ENCODE measurements around the gene TBXAS1. TPM values are rescaled to one million over a fixed set of nuclear protein-coding genes. Genes with fewer than 3 reads are reported as not detected.

TBXAS1 gene
- total RNA-seq, 4 donors from 2014 or later, result 9.8 to 31.3 (median 13.5) TPM

DNA sequence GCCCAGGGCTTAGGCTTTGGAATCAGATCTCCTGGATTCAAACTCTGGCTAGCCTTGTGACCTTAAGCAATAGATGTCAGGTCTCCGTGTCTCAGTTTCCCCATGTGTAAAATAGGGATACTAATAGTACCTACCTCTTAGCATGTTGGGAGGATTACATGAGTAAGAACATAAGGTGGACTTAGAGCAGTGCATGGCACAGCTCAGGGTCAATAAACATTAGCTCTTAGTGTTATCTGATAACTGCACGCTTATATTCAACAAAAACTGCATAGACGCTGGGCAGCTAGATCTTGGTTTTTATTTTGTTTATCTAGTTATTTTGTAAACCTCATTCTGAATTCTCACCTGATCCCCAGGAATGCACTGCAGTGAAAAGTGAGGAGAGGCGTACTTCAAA is 17.2 kb downstream of the TBXAS1 start:
- H3K36me3 ChIP-seq, result no peaks in the 10 kb centered on the region
- H3K4me1 ChIP-seq, result no peaks in the 10 kb centered on the region
- H3K27ac ChIP-seq (replicated peaks in 1 of 4), result no peak overlapping the region
- no peaks in the 10 kb centered on the region for H3K9me3 ChIP-seq
- TF ChIP-seq EP300 (IDR thresholded peaks at IDR 0.05) (no peak), POLR2A (IDR thresholded peaks at IDR 0.05; ENCODE audit: low read depth) (no peak), POLR2AphosphoS5 (IDR thresholded peaks at IDR 0.05) (no peak)
- TF ChIP-seq, protein P1, sequence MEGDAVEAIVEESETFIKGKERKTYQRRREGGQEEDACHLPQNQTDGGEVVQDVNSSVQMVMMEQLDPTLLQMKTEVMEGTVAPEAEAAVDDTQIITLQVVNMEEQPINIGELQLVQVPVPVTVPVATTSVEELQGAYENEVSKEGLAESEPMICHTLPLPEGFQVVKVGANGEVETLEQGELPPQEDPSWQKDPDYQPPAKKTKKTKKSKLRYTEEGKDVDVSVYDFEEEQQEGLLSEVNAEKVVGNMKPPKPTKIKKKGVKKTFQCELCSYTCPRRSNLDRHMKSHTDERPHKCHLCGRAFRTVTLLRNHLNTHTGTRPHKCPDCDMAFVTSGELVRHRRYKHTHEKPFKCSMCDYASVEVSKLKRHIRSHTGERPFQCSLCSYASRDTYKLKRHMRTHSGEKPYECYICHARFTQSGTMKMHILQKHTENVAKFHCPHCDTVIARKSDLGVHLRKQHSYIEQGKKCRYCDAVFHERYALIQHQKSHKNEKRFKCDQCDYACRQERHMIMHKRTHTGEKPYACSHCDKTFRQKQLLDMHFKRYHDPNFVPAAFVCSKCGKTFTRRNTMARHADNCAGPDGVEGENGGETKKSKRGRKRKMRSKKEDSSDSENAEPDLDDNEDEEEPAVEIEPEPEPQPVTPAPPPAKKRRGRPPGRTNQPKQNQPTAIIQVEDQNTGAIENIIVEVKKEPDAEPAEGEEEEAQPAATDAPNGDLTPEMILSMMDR (IDR thresholded peaks at IDR 0.05), result no peak
- no peak overlapping the region for H3K4me3 ChIP-seq
- WGBS, result 86% methylated on average over 4 of the region's 4 CpGs
- intact Hi-C loops (cut with DNase I), result no loop called here
- DNase-seq (ENCODE audit: extremely low spot score), result no peak
- H3K27me3 ChIP-seq, result no peaks in the 10 kb centered on the region

DNA sequence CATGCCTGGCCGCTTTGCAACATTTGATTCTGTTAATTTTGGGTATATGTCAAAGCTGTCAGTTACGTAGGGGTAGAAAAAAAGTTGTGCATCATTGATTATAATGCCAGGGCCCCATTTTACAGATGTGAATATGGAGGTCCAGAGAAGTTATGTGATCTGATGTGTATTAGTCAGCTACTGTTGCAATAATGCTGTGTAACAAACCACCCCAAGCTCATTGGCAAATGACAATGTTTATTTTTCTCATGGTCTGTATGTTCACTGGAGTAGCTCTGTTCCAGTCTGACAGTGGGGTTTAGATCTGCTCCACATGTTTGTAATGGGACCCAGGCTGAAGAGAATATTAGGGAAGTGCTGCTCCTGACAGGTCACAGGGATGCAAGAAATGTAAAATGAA is 19.2 kb downstream of the TBXAS1 start:
- 94% methylated on average over 2 of the region's 2 CpGs for WGBS
- H3K4me1 ChIP-seq, result peaks cover 3 to 19% (median 8%) of the 10 kb centered on the region in 4 donors
- no peak overlapping the region for H3K4me3 ChIP-seq
- H3K9me3 ChIP-seq, result no peaks in the 10 kb centered on the region
- DNase-seq (ENCODE audit: extremely low spot score), result no peak
- TF ChIP-seq EP300 (IDR thresholded peaks at IDR 0.05) (no peak), POLR2A (IDR thresholded peaks at IDR 0.05; ENCODE audit: low read depth) (no peak), POLR2AphosphoS5 (IDR thresholded peaks at IDR 0.05) (no peak)
- TF ChIP-seq, protein P1 (IDR thresholded peaks at IDR 0.05), result no peak
- intact Hi-C loops (cut with DNase I), result no loop called here
- H3K36me3 ChIP-seq, result no peaks in the 10 kb centered on the region
- no peak overlapping the region for H3K27ac ChIP-seq (replicated peaks in 1 of 4)
- H3K27me3 ChIP-seq, result no peaks in the 10 kb centered on the region

DNA sequence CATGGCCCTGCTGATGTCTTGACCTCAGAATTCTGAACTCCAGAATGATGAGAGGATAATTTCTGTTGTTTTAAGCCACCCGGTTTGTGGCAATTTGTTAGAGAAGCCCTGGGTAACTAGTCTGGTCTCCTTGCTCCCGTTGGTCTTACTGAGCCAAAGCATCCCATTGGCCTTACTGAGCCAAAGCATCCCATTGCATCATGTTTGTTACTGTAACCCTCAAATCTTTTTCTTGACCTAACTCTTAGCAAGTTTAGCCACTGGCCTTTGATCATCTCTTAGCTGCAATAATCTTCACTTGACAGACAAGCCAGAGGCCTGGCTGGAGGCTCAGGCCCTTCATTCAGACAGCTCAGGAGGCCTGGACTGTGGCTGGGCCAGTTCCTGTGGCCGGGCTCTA is 21.8 kb downstream of the TBXAS1 start:
- Histone ChIP-seq H3K27ac (replicated peaks in 1 of 4) (no peak overlapping the region), H3K27me3 (no peaks in the 10 kb centered on the region), H3K9me3 (no peaks in the 10 kb centered on the region), H3K36me3 (no peaks in the 10 kb centered on the region), H3K4me3 (no peak overlapping the region), H3K4me1 (peaks cover 5 to 36% (median 18%) of the 10 kb centered on the region in 4 donors)
- WGBS, result 87% methylated on average over 3 of the region's 3 CpGs
- DNase-seq (ENCODE audit: extremely low spot score), result peak; percentile 31
- intact Hi-C loops (cut with DNase I), result no loop called here
- TF ChIP-seq, protein P1 (IDR thresholded peaks at IDR 0.05), result no peak
- no peak for TF ChIP-seq EP300 (IDR thresholded peaks at IDR 0.05)
- TF ChIP-seq POLR2AphosphoS5 (IDR thresholded peaks at IDR 0.05), result no peak
- no peak for TF ChIP-seq POLR2A (IDR thresholded peaks at IDR 0.05; ENCODE audit: low read depth)

DNA sequence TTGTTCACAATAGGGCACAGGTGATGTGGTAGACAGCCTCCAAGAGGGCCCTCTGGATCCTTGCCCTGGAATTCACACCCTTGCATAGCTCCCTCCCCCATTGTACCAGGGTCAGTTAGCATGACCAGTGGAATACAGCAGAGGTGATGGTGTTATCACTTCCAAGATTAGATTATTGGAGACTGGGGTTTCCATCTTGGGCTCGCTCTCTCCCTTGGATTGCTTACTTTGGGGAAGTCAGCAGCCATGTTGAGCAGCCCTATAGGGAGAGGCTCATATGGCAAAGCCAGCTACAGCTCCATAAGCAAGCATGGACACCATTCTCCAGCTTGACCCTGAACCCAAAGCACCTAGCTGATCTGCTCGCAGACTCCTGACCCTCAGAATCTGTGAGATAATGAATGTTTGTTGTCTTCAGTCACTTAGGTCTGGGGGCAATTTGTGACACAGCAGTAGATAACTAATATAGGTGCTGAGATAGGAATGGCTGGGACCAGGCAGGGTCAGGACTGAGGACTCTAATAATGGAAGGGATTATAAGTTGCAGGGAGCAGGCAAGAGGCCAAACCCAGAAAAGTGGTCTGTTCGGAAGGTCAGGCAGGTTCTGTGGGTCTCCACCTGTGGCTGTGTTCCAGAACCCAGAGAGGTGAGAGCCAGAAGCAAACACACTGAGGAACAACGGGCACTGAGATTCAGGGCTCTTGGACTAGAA is 22.9 kb downstream of the TBXAS1 start:
- WGBS, result 96% methylated on average over 4 of the region's 4 CpGs

More for the DNA sequence above, 22.9 kb downstream of the TBXAS1 start:
- H3K4me1 ChIP-seq, result peaks cover 5 to 36% (median 18%) of the 10 kb centered on the region in 4 donors
- intact Hi-C loops (cut with DNase I), result no loop called here
- H3K27ac ChIP-seq (replicated peaks in 1 of 4), result no peak overlapping the region
- no peak for DNase-seq (ENCODE audit: extremely low spot score)
- no peaks in the 10 kb centered on the region for H3K27me3 ChIP-seq
- H3K36me3 ChIP-seq, result no peaks in the 10 kb centered on the region
- H3K4me3 ChIP-seq, result no peak overlapping the region
- no peak for TF ChIP-seq POLR2A (IDR thresholded peaks at IDR 0.05; ENCODE audit: low read depth)
- TF ChIP-seq, protein P1 (IDR thresholded peaks at IDR 0.05), result no peak
- TF ChIP-seq EP300 (IDR thresholded peaks at IDR 0.05), result no peak
- no peak for TF ChIP-seq POLR2AphosphoS5 (IDR thresholded peaks at IDR 0.05)
- H3K9me3 ChIP-seq, result no peaks in the 10 kb centered on the region

All from esophagus muscularis mucosa (tissue), 4 donors.